Uterus (tissue), 4 donors: Measurements from ENCODE around the gene TEC. TPM values are rescaled to one million over a fixed set of nuclear protein-coding genes. Genes with fewer than 3 reads are reported as not detected.

Source experiments
- DNase-seq, 2 donors: peaks; one replicate each; pipeline ENCODE4 v3.0.0-alpha.2; 2019 to 2020
- H3K27ac ChIP-seq, 2 donors: fragments of 200-600 bp; sonication (generic); 1 replicate in 1 of 2; 2 replicates in 1 of 2; pipeline ENCODE4 v1.5.1; 2016 to 2018
- H3K27me3 ChIP-seq, 2 donors: fragments of 200-600 bp; sonication (generic); one replicate each; pipeline ENCODE4 v1.5.1; 2018 to 2019; ENCODE audit warnings: control low read depth in 1 of 2
- H3K36me3 ChIP-seq, 2 donors: fragments of 200-600 bp; sonication (generic); one replicate each; pipeline ENCODE4 v1.5.1; 2019; ENCODE audit warnings: control low read depth in 1 of 2
- H3K4me1 ChIP-seq, 2 donors: fragments of 200-600 bp; sonication (generic); one replicate each; pipeline ENCODE4 v1.5.1; 2018 to 2019; ENCODE audit warnings: control low read depth in 1 of 2
- H3K4me3 ChIP-seq, 2 donors: fragments of 200-600 bp; sonication (generic); 1 replicate in 1 of 2; 2 replicates in 1 of 2; pipeline ENCODE4 v1.5.1; 2018 to 2019; ENCODE audit warnings: mild to moderate bottlenecking in 1 of 2
- H3K9me3 ChIP-seq, 2 donors: fragments of 200-600 bp; sonication (generic); one replicate each; pipeline ENCODE4 v1.5.1; 2019; ENCODE audit warnings: control low read depth in 1 of 2
- POLR2A ChIP-seq, 2 donors: fragments of 450-650 bp; IDR thresholded peaks; one replicate each; pipeline ENCODE4 v1.6.1; 2016; ENCODE audit warnings: antibody characterized with exemption in 2 of 2, mild to moderate bottlenecking in 1 of 2, moderate library complexity in 1 of 2
- intact Hi-C: fragments of 100-400 bp; cut with DNase I; formaldehyde crosslinking; loops from one replicate; pipeline ENCODE4 v1.15.1; 2023; ENCODE audit warnings: low total_unique reads
- total RNA-seq, 4 donors: library from RNA; depleted of rRNA in 3 of 4; stranded (reverse); fragments of >200 nt in 3 of 4; gene quantifications; one replicate each; pipeline versions ENCODE4 v1.1.0 to v1.2.4, GENCODE V29; 2014 to 2023
- TF ChIP-seq, protein P1 (sequence below), 4 experiments: fragments of 200-600 bp in 2 of 4; fragments of 450-650 bp in 2 of 4; sonication (generic) in 2 of 4; IDR thresholded peaks; one replicate each; pipeline ENCODE4 v1.5.1; 2016 to 2019; ENCODE audit warnings: antibody characterized with exemption in 4 of 4, mild to moderate bottlenecking in 2 of 4, moderate library complexity in 1 of 4
- donor health status: DM: yes; HTN: yes; CAD: no.

Gene TEC
- total RNA-seq, 4 donors from 2014 or later = under 0.01 to 6.8 (median 2.6) TPM

DNA sequence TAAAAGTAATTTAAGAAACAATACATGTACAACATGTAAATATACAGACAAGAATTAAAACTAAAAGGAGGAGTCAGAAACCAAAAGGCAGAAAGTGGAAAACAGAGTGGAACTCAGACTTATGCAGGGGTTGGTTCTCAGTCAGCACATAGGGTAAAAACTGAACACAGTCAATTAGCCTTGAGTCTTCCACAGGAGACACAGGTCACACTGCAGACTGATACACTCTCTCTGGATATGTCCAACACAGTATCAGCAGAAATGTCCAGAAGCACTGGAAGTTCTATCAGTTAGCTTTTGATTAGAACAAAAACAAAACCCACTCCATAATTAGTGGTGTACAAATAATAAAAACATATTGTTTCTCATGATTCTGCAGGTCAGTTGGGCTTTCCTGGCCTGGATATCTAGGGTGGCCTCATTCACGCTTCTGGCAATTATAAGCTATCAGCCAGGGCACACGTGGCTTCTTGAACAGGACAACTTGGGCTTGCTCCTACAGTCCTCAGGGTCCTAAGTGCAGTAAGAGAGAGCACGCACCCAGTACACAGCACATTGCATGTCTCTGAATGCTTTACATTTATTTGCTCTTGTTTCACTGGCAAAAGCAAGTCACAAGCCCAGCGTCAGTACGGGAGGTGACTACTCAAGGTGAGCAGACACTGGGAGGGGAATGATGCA, 21.6 kb downstream of the TEC start:
- intact Hi-C loops = no loop called here
- no peak for TF ChIP-seq POLR2A (IDR thresholded peaks at IDR 0.05)
- TF ChIP-seq, protein P1, sequence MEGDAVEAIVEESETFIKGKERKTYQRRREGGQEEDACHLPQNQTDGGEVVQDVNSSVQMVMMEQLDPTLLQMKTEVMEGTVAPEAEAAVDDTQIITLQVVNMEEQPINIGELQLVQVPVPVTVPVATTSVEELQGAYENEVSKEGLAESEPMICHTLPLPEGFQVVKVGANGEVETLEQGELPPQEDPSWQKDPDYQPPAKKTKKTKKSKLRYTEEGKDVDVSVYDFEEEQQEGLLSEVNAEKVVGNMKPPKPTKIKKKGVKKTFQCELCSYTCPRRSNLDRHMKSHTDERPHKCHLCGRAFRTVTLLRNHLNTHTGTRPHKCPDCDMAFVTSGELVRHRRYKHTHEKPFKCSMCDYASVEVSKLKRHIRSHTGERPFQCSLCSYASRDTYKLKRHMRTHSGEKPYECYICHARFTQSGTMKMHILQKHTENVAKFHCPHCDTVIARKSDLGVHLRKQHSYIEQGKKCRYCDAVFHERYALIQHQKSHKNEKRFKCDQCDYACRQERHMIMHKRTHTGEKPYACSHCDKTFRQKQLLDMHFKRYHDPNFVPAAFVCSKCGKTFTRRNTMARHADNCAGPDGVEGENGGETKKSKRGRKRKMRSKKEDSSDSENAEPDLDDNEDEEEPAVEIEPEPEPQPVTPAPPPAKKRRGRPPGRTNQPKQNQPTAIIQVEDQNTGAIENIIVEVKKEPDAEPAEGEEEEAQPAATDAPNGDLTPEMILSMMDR (IDR thresholded peaks at IDR 0.05) = no peak

DNA sequence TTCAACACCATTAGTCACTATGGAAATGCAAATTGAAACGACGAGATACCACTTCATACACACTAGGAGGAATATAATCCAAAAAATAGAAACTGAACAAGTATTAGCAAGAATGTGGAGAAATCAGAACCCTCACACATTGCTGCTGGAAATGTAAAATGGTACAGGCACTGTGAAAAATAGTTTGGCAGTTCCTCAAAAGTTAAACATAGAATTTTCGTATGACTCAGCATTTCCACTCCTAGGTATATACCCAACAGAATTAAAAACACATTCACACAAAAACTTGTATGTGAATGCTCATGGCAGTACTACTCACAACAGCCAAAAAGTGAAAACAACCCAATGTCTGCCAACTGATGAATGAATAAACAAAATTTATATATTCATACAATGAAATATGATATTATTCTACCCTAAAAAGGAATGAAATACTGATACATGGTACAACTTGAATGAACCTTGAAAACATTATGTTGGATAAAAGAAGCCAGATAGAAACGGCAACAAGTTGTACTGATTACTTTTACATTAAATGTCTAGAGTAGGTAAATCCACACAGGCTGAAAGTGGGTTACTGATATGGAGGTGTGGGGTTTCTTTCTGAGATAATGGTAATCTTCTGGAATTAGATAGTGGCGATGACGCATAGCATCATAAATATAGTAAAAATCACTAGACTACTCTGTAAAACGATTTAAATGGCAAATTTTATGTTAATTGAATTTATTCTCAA, 22.3 kb downstream of the TEC start:
- no peak overlapping the region for H3K4me3 ChIP-seq

More for the DNA sequence above, 21.6 kb downstream of the TEC start:
- Histone ChIP-seq H3K27ac (no peak overlapping the region), H3K9me3 (no peaks in the 10 kb centered on the region), H3K4me1 (no peaks in the 10 kb centered on the region), H3K36me3 (no peaks in the 10 kb centered on the region), H3K27me3 (no peaks in the 10 kb centered on the region), H3K4me3 (no peak overlapping the region)
- no peak for DNase-seq

DNA sequence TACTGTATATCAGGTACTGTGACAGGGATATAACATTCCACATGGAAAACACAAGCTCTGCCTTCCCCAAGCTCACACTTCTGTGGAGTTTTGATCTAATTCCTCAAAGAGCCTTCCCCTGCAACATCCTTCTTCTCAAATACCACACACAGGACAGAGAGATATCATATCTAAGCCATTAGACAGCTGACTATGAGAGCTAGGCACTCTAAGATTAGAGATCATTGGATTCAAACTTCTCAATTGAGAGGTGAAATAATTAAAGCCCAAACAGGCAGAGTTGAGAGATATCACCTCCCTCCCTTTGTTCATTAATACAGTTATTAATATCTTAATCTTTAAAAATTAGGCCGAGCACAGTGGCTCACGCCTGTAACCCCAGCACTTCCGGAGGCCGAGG, 25.0 kb downstream of the TEC start:
- no peaks in the 10 kb centered on the region for H3K9me3 ChIP-seq
- intact Hi-C loops = no loop called here
- no peak overlapping the region for H3K27ac ChIP-seq
- TF ChIP-seq, protein P1 (IDR thresholded peaks at IDR 0.05) = no peak
- TF ChIP-seq POLR2A (IDR thresholded peaks at IDR 0.05) = no peak
- no peaks in the 10 kb centered on the region for H3K4me1 ChIP-seq
- H3K27me3 ChIP-seq = no peaks in the 10 kb centered on the region
- H3K36me3 ChIP-seq = no peaks in the 10 kb centered on the region
- DNase-seq = no peak
- H3K4me3 ChIP-seq = no peak overlapping the region

More for the DNA sequence above, 22.3 kb downstream of the TEC start:
- Histone ChIP-seq H3K27ac (no peak overlapping the region), H3K36me3 (no peaks in the 10 kb centered on the region), H3K4me1 (no peaks in the 10 kb centered on the region), H3K27me3 (no peaks in the 10 kb centered on the region), H3K9me3 (no peaks in the 10 kb centered on the region)
- intact Hi-C loops = no loop called here
- DNase-seq = no peak
- TF ChIP-seq, protein P1 (IDR thresholded peaks at IDR 0.05) = no peak
- no peak for TF ChIP-seq POLR2A (IDR thresholded peaks at IDR 0.05)

DNA sequence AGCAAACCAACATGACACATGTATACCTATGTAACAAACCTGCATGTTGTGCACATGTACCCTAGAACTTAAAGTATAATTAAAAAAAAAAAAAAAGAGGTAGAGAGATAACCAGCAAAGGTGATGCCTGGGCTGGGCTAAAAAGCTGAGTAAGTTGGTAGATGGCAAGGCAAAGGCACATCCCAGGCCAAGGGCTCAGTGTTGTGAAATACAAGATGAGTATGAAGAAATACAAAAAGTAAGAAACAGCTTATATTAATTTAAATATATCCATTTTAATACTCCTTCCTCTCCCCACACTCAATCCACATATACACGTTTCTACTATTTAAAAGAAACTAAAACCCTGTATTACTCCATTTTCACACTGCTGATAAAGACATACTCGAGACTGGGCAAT, 25.8 kb downstream of the TEC start:
- no peak for DNase-seq
- intact Hi-C loops = no loop called here
- no peak for TF ChIP-seq POLR2A (IDR thresholded peaks at IDR 0.05)
- TF ChIP-seq, protein P1 (IDR thresholded peaks at IDR 0.05) = no peak
- no peak overlapping the region for H3K4me3 ChIP-seq
- no peaks in the 10 kb centered on the region for H3K9me3 ChIP-seq
- no peak overlapping the region for H3K27ac ChIP-seq
- no peaks in the 10 kb centered on the region for H3K4me1 ChIP-seq
- no peaks in the 10 kb centered on the region for H3K27me3 ChIP-seq
- no peaks in the 10 kb centered on the region for H3K36me3 ChIP-seq

DNA sequence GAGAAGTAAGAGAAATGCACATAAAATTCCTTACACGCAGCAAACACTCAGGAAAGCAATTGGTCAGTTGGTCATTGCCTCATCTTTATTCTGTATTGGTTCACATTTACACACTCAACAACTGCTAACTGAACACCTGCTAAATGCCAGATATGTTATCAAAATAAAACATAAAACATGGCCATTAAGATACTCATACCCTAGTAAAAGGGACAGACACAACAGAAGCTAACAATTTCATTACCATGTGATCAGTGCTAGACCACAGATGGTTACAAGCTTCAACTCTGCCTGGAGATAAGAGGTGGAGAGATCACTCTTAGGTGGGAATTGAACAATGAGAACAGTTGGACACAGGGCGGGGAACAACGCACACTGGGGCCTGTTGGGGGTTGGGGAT, 26.2 kb downstream of the TEC start:
- H3K27me3 ChIP-seq = no peaks in the 10 kb centered on the region
- no peak for DNase-seq
- H3K4me1 ChIP-seq = no peaks in the 10 kb centered on the region
- H3K4me3 ChIP-seq = no peak overlapping the region
- no peaks in the 10 kb centered on the region for H3K36me3 ChIP-seq
- TF ChIP-seq, protein P1 (IDR thresholded peaks at IDR 0.05) = no peak
- no peak for TF ChIP-seq POLR2A (IDR thresholded peaks at IDR 0.05)
- intact Hi-C loops = no loop called here
- no peak overlapping the region for H3K27ac ChIP-seq
- no peaks in the 10 kb centered on the region for H3K9me3 ChIP-seq
